HL-60 (cell line): ENCODE results near the gene BBIP1.

Experiments used
- DNase-seq, 2 experiments: peaks; one replicate each; pipeline ENCODE4 v3.0.0-alpha.2; 2010 to 2020; ENCODE audit warnings: low read depth in 1 of 2, low spot score in 1 of 2
- H3K27ac ChIP-seq: fragments of 250-450 bp; sonication (Bioruptor Pico); replicated peaks from 2 replicates; pipeline ENCODE4 v1.5.1; 2020; ENCODE audit warnings: mild to moderate bottlenecking, moderate library complexity
- H3K27me3 ChIP-seq: fragments of 250-450 bp; sonication (Bioruptor Pico); 2 replicates; pipeline ENCODE4 v1.5.1; 2021; ENCODE audit warnings: mild to moderate bottlenecking, moderate library complexity; ENCODE audit not compliant: insufficient read depth, poor library complexity, severe bottlenecking
- H3K4me3 ChIP-seq: replicated peaks from 2 replicates; pipeline ENCODE4 v1.5.1; 2011; ENCODE audit warnings: mild to moderate bottlenecking, control low read depth, low read length; ENCODE audit not compliant: insufficient read depth
- CTCF ChIP-seq: IDR thresholded peaks from one replicate; pipeline ENCODE4 v1.5.1; 2011; ENCODE audit warnings: low read length, control low read depth, inconsistent platforms; ENCODE audit not compliant: insufficient read depth
- GABPA ChIP-seq: IDR thresholded peaks from 2 replicates; pipeline ENCODE4 v1.6.1; 2012; ENCODE audit warnings: low read depth
- POLR2AphosphoS5 ChIP-seq: IDR thresholded peaks from 2 replicates; pipeline ENCODE4 v1.6.1; 2012; ENCODE audit warnings: low read depth
- REST ChIP-seq: IDR thresholded peaks from 2 replicates; pipeline ENCODE4 v1.6.1; 2012; ENCODE audit warnings: low read depth; ENCODE audit not compliant: insufficient replicate concordance
- SPI1 ChIP-seq: IDR thresholded peaks from 2 replicates; pipeline ENCODE4 v1.6.1; 2012; ENCODE audit warnings: low read depth, mild to moderate bottlenecking, borderline replicate concordance

BBIP1 gene

GRCh38 chr10:110963162-110963561, 44.2 kb upstream of the BBIP1 start:
- no peak overlapping the region for H3K4me3 ChIP-seq
- no peak for DNase-seq
- no peaks in the 10 kb centered on the region for H3K27me3 ChIP-seq
- no peak overlapping the region for H3K27ac ChIP-seq
- TF ChIP-seq REST (no peak), POLR2AphosphoS5 (no peak), CTCF (no peak), SPI1 (no peak), GABPA (no peak)

DNA sequence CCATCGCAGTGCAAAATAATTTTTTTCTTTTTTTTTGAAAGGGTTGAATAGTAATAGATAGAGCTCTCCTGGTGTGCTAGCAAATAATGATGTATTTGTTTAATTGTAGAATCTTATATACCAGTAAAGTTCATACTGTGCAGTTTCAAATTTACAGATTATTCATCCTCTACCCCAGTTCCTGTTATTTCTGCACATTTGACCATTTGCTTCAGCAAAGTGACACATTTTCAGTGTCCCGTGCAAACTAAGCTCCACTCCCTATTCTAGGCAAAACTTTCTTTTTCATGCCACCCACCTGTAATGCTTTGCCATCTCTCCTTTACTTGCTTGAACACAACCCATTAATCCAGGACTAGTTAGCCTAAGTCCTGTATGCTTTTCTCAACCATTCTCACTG, 43.5 kb upstream of the BBIP1 start:
- Histone ChIP-seq H3K27ac (no peak overlapping the region), H3K4me3 (no peak overlapping the region), H3K27me3 (no peaks in the 10 kb centered on the region)
- no peak for DNase-seq
- no peak for TF ChIP-seq SPI1
- no peak for TF ChIP-seq GABPA
- TF ChIP-seq REST = no peak

- TF ChIP-seq CTCF (no peak), SPI1 (no peak), POLR2AphosphoS5 (no peak), GABPA (no peak), REST (no peak)
- no peak for DNase-seq
Measured at GRCh38 chr10:110960333-110960712, 41.3 kb upstream of the BBIP1 start.

More at GRCh38 chr10:110960333-110960712, 41.3 kb upstream of the BBIP1 start:
- no peak overlapping the region for H3K27ac ChIP-seq
- H3K27me3 ChIP-seq = no peaks in the 10 kb centered on the region
- H3K4me3 ChIP-seq = no peak overlapping the region
